Thoracic aorta (tissue), 2 donors: Measurements from ENCODE around the gene TMEM134. TPM values are rescaled to one million over a fixed set of nuclear protein-coding genes. Genes with fewer than 3 reads are reported as not detected.

Source experiments
- ATAC-seq: fragments of 150-250 bp; one replicate; pipeline ENCODE4 v1.8.0; 2017; ENCODE audit warnings: low read depth; ENCODE audit not compliant: insufficient number of reproducible peaks, low FRiP score
- DNase-seq: peaks from one replicate; pipeline ENCODE4 v3.0.0-alpha.2; 2020; ENCODE audit warnings: low spot score
- H3K27ac ChIP-seq, 2 donors: fragments of 200-600 bp; sonication (generic); 1 replicate in 1 of 2; 2 replicates in 1 of 2; pipeline ENCODE4 v1.5.1; 2016; ENCODE audit warnings: mild to moderate bottlenecking in 2 of 2, moderate library complexity in 2 of 2
- H3K27me3 ChIP-seq: fragments of 200-600 bp; sonication (generic); replicated peaks from 2 replicates; pipeline ENCODE4 v1.6.0; 2016; ENCODE audit warnings: mild to moderate bottlenecking; ENCODE audit not compliant: insufficient read depth
- H3K36me3 ChIP-seq: fragments of 200-600 bp; sonication (generic); one replicate; pipeline ENCODE4 v1.5.1; 2016
- H3K4me1 ChIP-seq, 2 donors: fragments of 200-600 bp; sonication (generic); 1 replicate in 1 of 2; 2 replicates in 1 of 2; pipeline versions ENCODE4 v1.5.1 to v1.6.0; 2016; ENCODE audit warnings: low read depth in 2 of 2, mild to moderate bottlenecking in 1 of 2; ENCODE audit not compliant: control insufficient read depth in 1 of 2
- H3K4me3 ChIP-seq: fragments of 200-600 bp; sonication (generic); 2 replicates; pipeline ENCODE4 v1.5.1; 2016; ENCODE audit warnings: mild to moderate bottlenecking
- H3K9me3 ChIP-seq: fragments of 200-600 bp; sonication (generic); 2 replicates; pipeline ENCODE4 v1.5.1; 2016
- total RNA-seq, 2 donors: library from RNA; depleted of rRNA; stranded (reverse); fragments of >200 nt; gene quantifications; one replicate each; pipeline versions ENCODE4 v1.1.0 to v1.2.3, GENCODE V29; 2016
- TF ChIP-seq, protein P1 (sequence below): fragments of 200-600 bp; sonication (generic); IDR thresholded peaks from one replicate; pipeline ENCODE4 v1.5.1; 2019; ENCODE audit warnings: antibody characterized with exemption

TMEM134 gene
- total RNA-seq, 2 donors from 2014 or later: 66.7 to 67.7 TPM

DNA sequence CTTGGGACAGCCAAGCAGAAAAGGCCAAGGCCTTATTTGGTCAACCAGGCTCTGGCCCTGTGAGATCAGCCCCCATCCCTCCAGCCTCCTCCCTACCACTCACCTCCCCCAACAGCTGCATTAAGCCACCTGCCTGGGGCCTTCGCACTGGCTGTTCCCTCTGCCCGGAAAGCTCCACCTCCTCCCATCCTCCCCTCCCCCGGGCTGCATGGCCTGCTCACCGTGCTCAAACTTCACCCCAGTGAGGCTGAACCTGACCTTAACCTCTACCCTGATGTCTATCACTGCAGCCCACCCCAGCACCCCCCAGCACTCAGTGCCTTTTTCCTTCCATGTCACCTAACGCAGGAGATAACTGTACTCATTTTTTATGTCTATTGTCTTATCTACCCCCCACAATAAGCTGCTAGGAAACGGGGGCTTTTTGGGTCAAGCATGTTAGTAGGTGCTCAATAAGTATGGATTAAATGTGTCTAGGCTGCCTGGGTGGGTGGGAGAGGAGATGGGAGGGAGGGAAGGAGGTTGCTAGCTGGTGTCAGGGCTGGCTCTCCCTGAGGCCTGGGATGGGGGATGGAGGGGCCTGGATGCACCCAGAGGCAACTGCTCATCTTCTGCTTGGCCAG, 32.5 kb downstream of the TMEM134 start:
- ATAC-seq: no peak
- no peaks in the 10 kb centered on the region for H3K9me3 ChIP-seq
- H3K4me1 ChIP-seq: peaks cover 6 to 25% of the 10 kb centered on the region in 2 donors
- no peak for DNase-seq
- peak overlapping the region in 1 of 2 donors; percentile 41 for H3K27ac ChIP-seq
- peak overlapping the region; percentile 45 for H3K4me3 ChIP-seq
- H3K27me3 ChIP-seq: no peaks in the 10 kb centered on the region
- TF ChIP-seq, protein P1, sequence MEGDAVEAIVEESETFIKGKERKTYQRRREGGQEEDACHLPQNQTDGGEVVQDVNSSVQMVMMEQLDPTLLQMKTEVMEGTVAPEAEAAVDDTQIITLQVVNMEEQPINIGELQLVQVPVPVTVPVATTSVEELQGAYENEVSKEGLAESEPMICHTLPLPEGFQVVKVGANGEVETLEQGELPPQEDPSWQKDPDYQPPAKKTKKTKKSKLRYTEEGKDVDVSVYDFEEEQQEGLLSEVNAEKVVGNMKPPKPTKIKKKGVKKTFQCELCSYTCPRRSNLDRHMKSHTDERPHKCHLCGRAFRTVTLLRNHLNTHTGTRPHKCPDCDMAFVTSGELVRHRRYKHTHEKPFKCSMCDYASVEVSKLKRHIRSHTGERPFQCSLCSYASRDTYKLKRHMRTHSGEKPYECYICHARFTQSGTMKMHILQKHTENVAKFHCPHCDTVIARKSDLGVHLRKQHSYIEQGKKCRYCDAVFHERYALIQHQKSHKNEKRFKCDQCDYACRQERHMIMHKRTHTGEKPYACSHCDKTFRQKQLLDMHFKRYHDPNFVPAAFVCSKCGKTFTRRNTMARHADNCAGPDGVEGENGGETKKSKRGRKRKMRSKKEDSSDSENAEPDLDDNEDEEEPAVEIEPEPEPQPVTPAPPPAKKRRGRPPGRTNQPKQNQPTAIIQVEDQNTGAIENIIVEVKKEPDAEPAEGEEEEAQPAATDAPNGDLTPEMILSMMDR: no peak
- H3K36me3 ChIP-seq: peaks cover 36% of the 10 kb centered on the region

DNA sequence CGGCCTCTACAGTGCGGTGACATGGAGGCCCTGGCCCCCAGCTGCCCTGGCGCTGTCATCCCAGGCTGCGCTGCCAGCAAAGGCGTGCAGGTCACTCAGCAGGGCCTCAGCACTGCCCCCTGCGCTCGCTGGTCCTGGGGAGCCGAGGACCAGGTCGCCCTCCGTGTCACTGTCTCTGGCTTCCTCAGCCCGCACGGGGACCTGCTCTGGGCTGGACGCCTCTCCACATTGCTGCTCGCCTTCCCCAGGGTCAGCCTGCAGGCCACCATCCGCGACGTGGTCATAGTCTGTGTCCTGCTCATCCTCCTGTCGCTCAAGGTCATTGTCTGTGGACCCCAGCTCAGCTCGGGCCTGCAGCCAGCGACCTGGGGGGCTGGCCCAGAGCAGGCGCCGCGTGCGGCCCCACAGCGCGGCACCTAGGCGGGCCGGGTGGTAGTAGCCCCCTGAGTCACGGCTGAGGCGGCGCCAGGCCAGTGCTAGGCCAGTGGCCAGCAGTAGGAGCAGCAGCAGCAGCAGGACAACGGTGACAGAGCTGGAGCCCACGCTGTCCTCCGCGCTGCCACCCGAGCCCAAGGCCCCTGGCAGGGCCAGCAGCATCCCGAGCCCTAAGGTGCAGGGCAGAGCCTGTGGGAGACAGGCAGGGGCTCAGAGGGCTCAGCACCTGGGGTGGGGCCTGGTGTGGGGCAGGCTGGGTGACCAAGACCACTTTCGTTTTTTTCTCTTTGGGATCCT, 33.2 kb downstream of the TMEM134 start:
- Histone ChIP-seq H3K4me1 (peaks cover 6 to 25% of the 10 kb centered on the region in 2 donors), H3K27me3 (no peaks in the 10 kb centered on the region), H3K27ac (peak overlapping the region in 1 of 2 donors; percentile 41), H3K9me3 (no peaks in the 10 kb centered on the region), H3K36me3 (peaks cover 42% of the 10 kb centered on the region), H3K4me3 (peak overlapping the region; percentile 14)
- TF ChIP-seq, protein P1: no peak
- no peak for DNase-seq
- no peak for ATAC-seq

DNA sequence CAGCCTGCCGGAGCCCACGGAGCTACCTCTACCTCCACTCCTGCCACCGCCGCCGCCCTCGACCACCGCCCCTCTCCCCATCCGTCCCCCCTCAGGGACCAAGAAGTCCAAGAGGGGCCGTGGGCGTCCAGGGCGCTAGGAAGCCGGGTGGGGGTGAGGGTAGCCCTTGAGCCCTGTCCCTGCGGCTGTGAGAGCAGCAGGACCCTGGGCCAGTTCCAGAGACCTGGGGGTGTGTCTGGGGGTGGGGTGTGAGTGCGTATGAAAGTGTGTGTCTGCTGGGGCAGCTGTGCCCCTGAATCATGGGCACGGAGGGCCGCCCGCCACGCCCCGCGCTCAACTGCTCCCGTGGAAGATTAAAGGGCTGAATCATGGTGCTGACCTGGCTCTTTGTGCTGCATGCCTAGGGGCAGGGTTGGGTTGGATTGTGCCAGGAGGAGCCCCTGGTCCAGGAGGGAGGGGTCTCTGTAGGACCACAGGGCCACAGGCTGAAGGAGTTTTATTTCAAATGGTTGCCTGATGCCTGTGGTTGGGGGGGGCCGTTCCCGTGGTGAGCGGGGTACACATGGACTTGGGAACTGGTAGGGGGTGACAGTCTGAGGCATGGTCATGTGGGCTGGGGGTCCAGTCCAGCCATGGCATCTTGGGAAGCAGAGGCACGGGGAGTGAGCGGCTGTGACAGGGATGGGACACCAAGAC, 33.9 kb downstream of the TMEM134 start:
- Histone ChIP-seq H3K27ac (no peak overlapping the region), H3K36me3 (peaks cover 41% of the 10 kb centered on the region), H3K27me3 (no peaks in the 10 kb centered on the region), H3K4me1 (peaks cover 3 to 20% of the 10 kb centered on the region in 2 donors), H3K4me3 (no peak overlapping the region), H3K9me3 (no peaks in the 10 kb centered on the region)
- DNase-seq (no peak), ATAC-seq (no peak)
- TF ChIP-seq, protein P1: no peak

DNA sequence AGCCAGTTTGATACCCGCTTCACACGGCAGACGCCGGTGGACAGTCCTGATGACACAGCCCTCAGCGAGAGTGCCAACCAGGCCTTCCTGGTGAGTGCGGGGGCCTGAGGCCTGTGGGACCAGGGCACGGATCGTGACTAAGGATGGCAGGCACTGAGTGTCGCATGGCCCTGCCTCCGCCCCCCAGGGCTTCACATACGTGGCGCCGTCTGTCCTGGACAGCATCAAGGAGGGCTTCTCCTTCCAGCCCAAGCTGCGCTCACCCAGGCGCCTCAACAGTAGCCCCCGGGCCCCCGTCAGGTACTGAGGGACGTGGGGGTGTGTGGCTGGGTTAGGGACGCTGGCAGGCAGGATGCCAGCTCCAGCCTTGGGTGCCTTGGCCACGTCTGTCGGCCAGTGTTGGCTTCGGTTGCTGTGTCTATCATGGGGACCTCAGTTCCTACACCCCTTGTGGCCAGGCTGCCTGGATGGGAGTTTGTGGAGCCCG, 34.6 kb downstream of the TMEM134 start:
- Histone ChIP-seq H3K27me3 (no peaks in the 10 kb centered on the region), H3K36me3 (peaks cover 37% of the 10 kb centered on the region), H3K4me1 (peaks cover 2 to 19% of the 10 kb centered on the region in 2 donors), H3K27ac (no peak overlapping the region), H3K4me3 (no peak overlapping the region), H3K9me3 (no peaks in the 10 kb centered on the region)
- no peak for ATAC-seq
- DNase-seq: no peak
- TF ChIP-seq, protein P1: no peak
